HG02678 (cell line): Measurements from ENCODE around the gene LPIN3.

ENCODE experiments used
- ATAC-seq: cut with Tn5 transposase; IDR thresholded peaks from one replicate; pipeline ENCODE4 v1.9.1; 2021; ENCODE audit warnings: mild to moderate bottlenecking, moderate library complexity; ENCODE audit not compliant: unreplicated experiment

LPIN3 gene

DNA sequence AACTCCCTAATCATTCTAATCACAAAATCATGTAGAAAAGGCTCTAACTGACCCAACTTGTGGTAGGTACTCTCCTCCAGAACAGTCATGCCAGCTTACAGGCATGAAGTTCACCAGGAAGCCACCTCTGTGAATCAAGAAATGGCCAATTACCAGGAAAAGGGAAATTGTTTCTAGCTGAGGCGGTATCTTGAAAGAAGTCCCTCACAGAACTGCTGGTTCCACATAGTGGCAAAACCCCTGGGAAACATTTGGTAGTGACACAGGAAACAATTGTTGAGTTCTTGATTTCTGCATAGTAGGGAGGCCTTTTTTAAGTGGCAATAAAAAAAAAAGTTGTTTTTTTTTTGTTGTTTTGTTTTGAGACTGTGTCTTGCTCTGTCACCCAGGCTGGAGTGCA, 19.6 kb upstream of the LPIN3 start:
- ATAC-seq: no peak

DNA sequence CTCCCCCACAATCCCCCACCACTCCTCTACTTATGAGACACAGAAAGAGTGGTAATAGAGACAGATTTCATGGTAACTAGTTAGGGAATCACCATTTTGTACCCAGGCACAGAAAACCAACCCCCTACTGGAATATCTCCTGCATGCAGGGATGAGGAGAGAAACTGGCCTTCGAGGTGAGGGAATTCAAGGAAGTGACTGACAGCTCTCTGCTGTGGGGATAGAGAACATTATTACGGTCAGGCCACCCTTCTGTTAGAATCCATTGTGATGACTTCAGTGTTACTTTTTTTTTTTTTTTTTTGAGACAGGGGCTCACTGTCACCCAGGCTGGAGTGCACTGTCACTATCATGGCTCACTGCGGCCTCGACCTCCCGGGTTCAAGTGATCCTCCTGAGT, 13.4 kb upstream of the LPIN3 start:
- ATAC-seq: no peak

DNA sequence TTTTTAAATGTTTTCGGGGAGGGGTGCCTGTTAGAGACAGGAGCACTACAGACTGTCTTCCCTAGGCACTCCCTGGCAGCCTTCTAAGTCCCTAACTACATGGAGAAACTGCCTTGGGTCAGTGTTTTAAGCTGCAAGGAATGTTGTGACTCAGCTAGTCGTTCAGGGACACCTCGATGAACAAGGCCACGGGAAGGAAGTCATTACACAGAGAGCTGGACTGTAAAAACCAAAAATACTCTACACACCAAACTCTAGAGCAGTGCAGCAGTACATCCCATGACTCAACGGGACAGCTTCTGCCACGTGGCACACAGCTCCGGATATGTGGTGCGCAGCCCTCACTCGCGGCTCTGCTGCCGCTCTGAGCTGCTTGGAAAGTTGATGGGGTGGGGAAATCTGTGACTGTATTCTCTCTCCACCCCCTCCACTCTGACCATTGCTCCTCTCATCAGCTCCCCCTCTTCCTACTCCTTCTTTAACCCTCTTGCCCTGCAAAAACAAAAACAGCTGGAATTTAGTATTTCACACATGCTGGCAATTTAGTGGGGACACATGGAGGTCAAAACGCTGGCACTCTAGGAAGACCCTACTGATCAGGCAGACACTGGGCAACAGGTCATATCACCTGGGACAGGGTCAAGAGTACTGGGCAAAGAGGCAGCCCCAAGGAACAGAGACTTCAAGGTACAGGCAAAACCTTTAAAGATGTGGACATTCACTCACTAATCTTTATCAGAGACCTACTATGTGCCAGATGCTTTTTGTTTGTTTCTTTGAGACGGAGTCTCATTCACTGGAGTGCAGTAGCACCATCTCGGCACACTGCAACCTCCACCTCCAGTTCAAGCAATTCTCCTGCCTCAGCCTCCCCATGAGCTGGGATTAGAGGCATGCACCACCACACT, 10.9 kb upstream of the LPIN3 start:
- ATAC-seq: peak; percentile 69

DNA sequence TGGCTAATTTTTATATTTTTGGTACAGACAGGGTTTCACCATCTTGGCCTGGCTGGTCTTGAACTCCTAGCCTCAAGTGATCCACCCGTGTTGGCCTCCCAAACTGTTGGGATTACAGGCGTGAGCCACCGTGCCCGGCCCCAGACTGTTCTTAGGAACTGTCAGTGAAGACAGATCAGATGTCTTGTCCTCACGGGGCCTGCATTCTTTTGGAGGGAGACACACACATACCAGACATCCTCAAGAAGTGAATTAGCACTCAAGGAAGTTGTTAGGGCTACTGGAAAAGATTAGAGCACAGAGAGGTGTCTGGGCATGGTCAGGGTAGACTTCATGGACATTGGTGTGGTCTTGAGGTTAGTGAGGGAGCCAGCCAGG, 10.3 kb upstream of the LPIN3 start:
- ATAC-seq: no peak

DNA sequence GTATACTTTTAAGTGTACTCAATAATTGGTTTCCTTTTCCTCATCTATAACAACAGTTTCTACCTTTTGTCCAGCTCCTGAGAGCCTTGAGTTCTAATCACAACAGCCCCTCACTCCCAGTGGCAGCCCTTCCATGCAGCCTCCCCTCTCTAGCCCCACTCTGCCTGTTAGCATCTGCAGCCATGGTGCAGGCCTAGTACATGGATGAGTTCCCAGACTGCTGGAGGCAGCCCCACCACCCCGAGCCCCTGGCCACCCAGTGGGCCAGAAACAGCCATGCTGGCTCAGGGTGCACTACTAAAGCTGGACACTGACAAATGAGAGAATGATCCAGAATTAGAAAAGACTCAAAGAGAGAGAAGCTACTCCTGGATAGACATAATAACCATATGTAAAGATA, 9.7 kb upstream of the LPIN3 start:
- ATAC-seq: no peak

DNA sequence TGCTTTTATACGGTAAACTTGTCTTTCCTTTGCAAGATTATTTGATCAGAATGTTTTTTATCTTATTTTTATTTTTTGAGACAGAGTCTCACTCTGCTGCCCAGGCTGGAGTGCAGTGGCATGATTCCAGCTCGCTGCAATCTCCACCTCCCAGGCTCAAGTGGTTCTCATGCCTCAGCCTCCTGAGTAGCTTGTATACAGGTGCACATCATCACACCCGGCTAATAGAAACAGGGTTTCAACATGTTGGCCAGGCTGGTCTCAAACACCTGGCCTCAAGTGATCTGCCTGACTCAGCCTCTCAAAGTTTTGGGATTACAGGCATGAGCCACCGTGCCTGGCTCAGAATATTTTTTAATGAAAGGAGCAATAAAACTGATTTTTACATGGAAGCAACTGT, 8.9 kb upstream of the LPIN3 start:
- ATAC-seq: no peak

DNA sequence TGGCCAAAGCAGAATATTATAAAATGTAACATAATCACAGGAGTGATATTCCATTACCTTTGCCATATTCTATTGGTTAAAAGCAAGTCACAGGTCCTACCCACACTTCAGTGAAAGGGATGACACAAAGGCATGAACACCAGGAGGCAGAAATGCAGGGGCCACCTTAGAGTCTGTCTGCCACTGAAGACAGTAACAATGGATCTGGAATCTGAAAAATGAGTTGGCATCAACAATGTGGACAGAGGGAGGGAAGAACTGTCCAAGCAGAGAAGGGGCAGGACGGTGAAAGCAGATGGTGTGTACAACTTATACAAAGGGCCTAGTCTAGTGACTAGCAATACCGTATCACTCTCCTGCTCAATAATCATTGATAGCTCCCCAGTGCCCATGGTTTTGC, 6.6 kb upstream of the LPIN3 start:
- ATAC-seq: no peak

DNA sequence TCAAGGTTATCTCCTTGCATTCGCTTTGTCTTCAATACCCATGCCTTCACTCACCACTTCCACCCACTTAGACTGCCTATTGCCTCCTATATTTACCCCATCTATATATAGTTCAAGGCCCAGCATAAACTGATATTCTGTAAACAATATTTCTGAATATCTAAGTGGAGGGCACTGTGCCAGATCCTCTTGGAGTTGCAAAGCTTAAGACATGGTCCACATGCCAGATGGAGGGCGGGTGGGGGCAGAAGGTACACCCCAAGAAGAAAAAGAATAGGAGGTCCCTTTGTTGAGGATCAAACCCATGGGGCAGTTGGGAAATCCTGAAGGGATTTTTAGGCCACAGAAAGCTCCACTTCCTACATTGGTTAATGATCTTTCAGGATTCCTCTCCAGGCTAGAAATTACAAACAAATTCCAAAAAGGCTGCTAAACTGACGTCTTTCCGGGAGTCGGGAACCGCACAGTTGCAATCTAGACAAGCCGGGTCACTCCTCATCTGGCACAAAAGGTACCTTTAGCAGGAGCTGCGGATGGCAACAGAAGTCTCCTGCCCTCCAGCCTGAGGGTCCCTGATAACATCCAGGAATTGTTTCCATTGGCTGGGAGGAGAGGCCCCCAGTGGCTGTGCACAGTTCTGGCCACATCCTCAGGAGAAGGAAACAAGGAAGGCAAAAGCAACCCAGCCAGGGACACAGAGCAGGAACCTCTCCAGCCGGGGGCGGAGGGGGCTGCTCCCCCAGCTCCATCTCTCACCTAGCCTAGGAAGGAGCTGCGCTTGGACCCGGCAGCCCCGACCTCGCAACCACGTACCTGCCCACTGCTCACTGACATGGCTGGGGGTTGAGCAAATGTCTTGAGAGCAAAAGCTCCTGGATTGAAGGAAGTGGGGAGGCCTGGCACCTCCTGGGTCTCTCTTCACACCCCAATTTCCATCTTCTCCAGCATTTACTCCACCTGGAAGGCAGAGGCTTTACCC, 5.9 kb upstream of the LPIN3 start:
- ATAC-seq: no peak

DNA sequence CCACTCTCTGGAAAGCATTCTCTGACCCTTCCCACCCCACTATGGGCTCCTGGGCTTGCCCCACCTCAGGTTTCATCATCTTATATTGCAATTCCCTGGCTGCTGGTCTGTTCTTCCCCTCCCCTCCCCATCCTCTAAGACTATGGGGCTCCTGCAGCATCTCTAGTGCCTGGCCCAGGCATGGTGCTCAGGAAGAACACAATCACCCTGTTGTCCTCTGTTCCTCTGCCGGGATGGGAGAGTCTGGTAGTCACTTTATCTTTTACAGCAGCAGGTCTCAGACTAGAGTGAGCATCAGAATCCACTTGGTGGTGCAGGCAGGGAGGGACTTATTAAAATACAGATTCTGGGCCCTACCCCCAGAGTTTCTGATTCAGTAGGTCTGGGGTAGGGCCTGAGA, 5.0 kb upstream of the LPIN3 start:
- ATAC-seq: no peak

DNA sequence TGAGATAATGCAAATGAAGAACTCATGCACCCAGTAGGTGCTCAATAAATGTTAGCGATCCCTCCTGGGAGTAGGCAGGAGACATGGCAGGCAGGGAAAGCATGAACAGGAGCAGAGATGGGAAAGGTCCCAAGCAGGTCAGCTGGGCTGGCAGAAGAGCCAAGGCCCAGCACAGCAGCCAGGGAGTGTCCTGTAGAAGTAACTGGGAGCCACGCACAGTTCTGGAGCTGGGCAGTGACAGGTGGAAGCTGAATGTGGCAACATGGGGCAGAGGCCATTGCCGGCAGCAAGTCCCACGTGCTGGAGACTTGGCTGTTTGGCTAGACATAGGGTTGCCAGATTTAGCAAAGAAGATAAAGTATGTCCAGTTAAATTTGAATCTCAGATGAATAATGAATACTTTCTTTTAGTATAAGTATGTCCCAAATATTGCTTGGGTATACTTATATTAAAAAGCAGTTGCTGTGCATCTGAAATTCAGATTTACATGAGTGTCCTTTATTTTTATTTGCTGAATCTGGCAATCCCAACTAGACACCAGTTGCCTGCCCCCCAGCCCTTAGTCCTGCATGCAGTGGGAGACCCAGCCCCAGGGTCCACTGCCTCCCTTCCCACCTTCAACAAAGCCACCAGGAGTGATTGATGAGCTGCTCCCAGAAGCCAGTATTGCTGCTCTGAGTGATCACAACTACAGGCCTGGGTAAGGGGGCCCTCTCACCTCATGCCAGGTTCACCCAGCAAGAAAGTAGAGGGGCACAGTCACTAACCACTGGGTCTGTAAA, 3.7 kb upstream of the LPIN3 start:
- ATAC-seq: no peak

DNA sequence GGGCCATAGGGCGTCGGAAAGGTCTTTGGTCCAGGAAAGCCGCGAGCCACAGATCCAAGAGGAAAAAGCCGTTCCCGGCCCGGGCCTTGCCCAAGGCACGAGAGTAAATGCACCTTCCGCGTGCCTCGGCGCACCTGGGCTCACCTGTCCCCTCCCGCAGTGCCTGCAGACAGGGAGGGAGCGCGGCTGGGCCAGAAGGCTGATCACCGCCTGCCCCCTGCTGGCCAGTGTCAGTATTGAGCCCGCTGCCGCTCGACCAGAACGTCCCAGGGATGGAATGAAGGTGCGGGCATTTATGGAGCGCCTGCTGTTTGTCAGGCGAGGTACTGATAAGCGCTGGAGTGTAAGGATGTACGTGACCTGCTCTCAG, 679 bp upstream of the LPIN3 start:
- peak; percentile 65 for ATAC-seq

DNA sequence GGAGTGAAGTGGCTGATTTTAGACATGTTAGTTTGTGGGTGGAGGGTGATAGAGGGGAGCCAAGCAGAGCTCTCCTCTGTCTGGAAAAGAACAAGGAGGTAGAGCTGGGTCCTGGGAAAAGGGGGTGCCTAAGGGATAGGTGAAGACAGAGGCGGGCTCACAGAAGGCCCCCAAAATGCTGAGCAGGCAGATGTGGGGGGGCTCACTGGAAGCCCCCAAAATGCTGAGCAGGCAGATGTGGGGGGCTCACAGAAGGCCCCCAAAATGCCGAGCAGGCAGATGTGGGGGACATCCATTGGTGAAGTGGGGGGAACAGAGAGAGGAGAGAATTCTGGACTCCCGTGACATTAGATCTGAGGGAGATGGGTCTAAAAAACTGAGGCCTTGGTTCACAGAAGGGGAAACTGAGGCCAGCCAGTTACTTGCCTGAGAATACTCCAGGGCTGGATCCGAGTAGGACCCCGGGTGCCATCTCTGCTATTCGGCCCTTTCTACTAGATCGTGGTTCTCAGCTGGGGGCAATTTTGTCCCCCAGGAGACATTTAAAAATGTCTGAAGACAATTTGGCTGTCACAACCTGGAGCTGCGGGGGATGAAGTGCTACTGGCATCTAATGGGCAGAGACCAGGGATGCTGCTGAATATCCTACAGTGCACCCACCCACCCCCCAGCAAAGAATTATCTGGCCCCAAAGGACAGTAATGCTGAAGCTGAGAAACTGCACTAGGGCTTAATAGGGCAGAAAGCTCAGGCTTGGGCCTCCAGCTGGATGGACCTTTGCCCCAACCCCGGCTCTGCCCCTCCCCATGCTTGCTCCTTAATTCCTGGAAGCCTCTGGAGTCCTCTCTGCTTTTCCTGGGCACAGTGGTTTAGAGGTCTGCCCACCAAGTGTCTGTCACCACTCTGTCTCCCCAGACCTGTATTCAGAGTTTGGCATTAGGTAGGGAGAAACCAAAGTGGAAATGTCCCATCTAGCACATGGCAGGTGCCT, 2.1 kb downstream of the LPIN3 start:
- ATAC-seq: no peak

DNA sequence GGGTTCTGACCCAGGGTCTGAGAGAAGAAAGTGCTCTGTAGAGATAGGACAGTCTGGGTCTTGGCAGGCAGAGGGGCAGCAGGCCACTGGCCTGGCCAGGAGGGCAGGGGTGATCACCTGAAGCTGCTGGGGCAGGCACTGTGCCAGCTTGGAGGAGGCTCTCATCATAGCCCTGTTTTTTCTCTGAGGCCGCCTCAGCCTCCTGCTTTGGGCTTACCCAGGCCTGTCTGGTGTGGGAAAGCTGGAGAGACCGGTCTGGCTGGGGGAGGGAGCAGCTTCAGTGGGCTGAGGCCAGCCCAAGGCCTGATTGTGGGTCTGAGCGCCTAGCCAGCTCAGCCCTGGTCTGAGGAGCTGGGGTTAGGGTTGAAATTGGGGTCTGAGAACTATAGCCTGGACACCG, 3.9 kb downstream of the LPIN3 start:
- no peak for ATAC-seq

DNA sequence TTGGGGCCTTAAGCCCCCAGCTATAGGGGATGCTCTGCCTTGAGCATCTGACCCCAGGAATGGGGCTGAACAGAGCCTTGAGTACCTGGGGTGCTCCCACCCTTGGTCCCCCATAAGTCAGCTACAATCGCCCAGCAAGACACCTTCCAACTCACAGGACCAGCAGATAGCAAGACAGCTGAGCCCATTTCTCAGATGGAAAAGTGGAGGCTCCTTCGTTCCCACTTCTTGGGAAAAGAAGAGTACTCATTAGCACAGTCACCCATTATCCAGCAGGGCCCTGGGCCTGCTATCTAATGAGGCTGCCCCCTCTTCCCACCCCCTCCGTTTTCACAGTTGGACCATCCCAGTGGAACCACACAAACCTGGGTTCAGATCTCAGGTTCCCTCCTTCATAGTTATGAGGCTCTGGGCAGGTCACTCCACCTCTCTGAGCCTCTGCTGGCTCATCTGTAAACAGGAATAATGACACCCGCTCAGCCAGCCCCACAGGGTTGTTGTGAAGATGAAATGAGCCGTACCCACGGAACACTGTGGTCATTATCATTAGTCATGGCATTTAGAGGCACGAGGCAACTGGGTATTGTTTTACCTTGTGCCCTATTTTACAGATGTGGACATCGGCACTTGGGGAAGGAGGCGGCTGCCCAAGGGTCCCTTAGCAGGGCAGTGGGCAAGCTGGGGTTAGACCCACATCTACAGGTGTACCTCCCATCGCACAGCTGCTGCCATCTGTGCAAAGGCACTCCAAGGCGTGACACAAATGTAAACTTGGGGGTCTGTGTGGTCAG, 4.5 kb downstream of the LPIN3 start:
- no peak for ATAC-seq

DNA sequence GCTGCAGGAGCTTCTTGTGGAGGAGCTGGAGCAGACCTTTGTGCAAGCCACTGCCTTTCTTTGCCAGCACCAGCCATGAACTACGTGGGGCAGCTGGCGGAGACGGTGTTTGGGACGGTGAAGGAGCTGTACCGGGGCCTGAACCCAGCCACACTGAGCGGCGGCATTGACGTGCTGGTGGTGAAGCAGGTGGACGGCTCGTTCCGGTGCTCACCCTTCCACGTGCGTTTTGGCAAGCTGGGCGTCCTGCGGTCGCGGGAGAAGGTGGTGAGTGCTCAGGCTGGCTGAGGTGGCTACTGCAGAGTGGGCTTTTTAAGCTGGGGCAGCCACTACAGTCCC, 5.1 kb downstream of the LPIN3 start:
- no peak for ATAC-seq

DNA sequence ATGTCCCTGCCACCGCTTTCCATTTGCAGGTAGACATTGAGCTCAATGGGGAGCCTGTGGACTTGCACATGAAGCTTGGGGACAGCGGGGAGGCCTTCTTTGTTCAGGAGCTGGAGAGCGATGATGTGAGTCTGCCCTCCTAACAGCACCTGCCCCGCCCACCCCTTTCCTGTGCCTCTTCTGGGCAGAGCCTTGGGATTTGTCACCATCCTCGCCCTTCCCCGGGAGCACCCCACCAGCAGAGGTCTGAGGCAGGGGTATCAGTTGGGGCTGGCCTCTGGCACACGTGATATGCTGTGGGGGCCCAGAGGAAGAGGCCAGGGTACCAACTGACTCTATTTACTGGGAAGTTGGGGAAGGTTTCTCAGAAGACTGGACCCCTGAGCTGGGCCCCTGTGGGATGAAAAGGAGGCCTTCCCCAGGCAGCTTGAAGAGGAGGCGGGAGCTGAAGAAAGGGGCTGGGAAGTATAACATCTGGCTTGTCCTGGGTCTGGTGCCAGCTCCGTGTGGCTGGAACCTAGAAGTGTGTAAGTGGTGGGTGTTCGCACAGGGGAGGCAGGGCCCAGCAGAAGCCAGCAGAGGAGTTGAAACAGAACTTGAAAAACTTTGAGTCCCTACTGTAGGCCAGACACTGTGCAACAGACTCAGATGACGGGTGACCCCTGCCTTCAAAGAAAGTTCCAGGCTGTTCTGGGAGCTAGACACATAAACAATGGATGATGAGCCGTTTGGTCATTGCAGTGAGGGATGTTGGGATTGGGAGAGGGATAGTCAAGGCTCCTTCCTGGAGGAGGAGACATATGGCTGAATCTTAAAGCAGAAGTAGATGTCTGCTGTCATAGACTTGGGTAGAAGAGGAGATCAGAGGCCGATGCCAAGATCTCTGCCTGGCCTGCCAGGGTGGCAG, 7.2 kb downstream of the LPIN3 start:
- no peak for ATAC-seq

DNA sequence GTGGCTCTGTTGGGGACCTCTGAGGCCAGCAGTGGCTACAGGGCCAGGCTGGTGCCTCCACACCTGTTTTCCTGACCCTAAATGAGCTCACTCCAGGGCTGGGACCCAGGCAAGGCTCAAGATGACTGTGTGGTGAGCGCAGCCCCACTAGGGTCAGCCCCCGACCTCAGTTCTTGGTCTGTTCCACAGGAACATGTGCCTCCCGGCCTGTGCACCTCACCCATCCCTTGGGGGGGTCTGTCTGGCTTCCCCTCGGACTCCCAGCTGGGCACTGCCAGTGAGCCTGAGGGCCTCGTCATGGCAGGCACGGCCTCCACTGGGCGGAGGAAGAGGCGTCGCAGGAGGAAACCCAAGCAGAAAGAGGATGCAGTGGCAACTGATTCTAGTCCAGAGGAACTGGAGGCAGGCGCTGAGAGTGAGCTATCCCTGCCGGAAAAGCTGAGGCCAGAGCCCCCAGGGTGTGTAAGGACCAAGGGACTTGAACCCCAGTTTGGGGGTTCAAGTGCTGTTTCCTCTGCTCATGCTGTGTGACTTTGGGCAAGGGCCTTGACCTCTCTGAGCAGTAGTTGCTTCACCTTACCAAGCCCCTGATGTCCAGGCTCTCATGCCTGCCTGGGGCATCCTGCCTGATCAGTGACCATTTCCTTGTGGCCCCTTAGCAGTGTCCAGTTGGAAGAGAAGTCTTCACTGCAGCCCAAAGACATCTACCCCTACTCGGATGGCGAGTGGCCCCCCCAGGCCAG, 8.0 kb downstream of the LPIN3 start:
- no peak for ATAC-seq

DNA sequence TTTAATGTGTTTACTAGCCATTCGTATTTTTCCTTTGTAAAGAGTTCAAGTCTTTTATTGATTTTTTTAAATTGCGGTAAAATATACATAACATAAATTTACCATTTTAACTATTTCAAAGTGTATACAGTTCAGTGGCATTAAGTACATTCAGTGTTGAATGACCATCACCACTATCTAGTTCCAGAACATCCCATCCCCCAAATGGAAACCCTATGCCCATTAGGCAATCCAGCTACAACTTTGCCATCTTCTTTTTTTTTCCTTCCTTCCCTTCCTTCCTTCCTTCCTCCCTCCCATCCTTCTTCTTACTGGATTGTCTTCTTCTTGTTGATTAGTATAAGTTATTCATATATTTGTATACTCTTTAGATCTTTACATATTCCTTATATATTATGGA, 8.6 kb downstream of the LPIN3 start:
- no peak for ATAC-seq
